ENCODE measurements around the gene RNF208. TPM values are rescaled to one million over a fixed set of nuclear protein-coding genes. Genes with fewer than 3 reads are reported as not detected.

RNF208 gene
- total and polyA plus RNA-seq, 9 of the 15 experiments (the other 6 are each of a cell fraction or from before 2014, with no cell fraction given), result 0.15 to 6.9 (median 0.50) TPM; not detected in 2

DNA sequence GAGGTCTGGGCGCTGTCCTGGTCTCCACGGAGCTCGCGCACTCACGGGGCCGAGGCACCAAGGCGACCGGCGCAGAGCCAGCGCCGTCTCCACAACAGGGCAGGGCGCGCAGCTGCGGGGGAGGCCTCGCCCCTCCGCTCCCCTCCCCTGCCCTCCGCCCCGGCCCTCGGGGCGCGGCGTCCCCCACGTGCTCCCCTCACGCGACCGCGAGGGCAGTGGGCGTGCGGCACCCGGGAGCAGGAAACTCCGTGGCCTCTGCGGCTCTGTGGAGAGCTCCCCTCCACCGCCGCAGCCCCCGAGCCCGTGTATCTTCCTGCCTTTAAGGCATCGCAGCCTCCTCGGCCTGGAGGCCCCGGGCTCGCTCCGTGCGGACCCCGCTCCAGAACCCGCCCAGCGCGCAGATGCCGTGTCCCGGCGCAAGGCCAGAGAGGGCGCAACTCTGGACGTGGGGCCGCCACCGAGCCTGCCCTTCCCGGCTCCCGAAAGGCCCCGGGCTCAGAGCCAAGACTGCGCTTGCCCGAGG lies 18.3 kb upstream of the RNF208 start (continued):
- TF ChIP-seq, protein P1, sequence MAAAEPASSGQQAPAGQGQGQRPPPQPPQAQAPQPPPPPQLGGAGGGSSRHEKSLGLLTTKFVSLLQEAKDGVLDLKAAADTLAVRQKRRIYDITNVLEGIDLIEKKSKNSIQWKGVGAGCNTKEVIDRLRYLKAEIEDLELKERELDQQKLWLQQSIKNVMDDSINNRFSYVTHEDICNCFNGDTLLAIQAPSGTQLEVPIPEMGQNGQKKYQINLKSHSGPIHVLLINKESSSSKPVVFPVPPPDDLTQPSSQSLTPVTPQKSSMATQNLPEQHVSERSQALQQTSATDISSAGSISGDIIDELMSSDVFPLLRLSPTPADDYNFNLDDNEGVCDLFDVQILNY (CRISPR knock-in tag; IDR thresholded peaks at IDR 0.05), result no peak
- TF ChIP-seq, protein P2, sequence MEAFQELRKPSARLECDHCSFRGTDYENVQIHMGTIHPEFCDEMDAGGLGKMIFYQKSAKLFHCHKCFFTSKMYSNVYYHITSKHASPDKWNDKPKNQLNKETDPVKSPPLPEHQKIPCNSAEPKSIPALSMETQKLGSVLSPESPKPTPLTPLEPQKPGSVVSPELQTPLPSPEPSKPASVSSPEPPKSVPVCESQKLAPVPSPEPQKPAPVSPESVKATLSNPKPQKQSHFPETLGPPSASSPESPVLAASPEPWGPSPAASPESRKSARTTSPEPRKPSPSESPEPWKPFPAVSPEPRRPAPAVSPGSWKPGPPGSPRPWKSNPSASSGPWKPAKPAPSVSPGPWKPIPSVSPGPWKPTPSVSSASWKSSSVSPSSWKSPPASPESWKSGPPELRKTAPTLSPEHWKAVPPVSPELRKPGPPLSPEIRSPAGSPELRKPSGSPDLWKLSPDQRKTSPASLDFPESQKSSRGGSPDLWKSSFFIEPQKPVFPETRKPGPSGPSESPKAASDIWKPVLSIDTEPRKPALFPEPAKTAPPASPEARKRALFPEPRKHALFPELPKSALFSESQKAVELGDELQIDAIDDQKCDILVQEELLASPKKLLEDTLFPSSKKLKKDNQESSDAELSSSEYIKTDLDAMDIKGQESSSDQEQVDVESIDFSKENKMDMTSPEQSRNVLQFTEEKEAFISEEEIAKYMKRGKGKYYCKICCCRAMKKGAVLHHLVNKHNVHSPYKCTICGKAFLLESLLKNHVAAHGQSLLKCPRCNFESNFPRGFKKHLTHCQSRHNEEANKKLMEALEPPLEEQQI (IDR thresholded peaks at IDR 0.05), result no peak
- TF ChIP-seq ZC3H11A (IDR thresholded peaks at IDR 0.05; ENCODE audit: low read depth, low read length), result no peak
- TF ChIP-seq TAF1 (IDR thresholded peaks at IDR 0.05; ENCODE audit: control insufficient read depth, extremely low read depth, insufficient read depth, low read length, severe bottlenecking), result no peak
- no peak for TF ChIP-seq TBL1XR1 (IDR thresholded peaks at IDR 0.05; ENCODE audit: low read length in 2 of 2)
- no peak for TF ChIP-seq C11orf30 (IDR thresholded peaks at IDR 0.05; ENCODE audit: low read depth)
- TF ChIP-seq RAD21 (CRISPR knock-in tag; conservative IDR thresholded peaks at IDR 0.05 in 1 of 2, IDR thresholded peaks at IDR 0.05 in 1 of 2), result peak in 1 of 2 experiments; percentile 29; a peak in 3 of 4 replicates
- no peak for TF ChIP-seq SP2 (IDR thresholded peaks at IDR 0.05; ENCODE audit: extremely low read depth, low read depth, low read length, poor library complexity, severe bottlenecking)
- TF ChIP-seq, protein P3, sequence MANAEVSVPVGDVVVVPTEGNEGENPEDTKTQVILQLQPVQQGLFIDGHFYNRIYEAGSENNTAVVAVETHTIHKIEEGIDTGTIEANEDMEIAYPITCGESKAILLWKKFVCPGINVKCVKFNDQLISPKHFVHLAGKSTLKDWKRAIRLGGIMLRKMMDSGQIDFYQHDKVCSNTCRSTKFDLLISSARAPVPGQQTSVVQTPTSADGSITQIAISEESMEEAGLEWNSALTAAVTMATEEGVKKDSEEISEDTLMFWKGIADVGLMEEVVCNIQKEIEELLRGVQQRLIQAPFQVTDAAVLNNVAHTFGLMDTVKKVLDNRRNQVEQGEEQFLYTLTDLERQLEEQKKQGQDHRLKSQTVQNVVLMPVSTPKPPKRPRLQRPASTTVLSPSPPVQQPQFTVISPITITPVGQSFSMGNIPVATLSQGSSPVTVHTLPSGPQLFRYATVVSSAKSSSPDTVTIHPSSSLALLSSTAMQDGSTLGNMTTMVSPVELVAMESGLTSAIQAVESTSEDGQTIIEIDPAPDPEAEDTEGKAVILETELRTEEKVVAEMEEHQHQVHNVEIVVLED (CRISPR knock-in tag; IDR thresholded peaks at IDR 0.05), result peak; percentile 70
- TF ChIP-seq SRF (CRISPR knock-in tag; IDR thresholded peaks at IDR 0.05), result no peak
- peak; percentile 90; the same call in 1 of the 2 replicates for TF ChIP-seq KAT7 (CRISPR knock-in tag; IDR thresholded peaks at IDR 0.05; ENCODE audit: borderline replicate concordance)
- TF ChIP-seq HEY1 (CRISPR knock-in tag; IDR thresholded peaks at IDR 0.05; ENCODE audit: borderline replicate concordance), result no peak
- peak; percentile 71 for TF ChIP-seq BCOR (IDR thresholded peaks at IDR 0.05)
- TF ChIP-seq PCBP2 (IDR thresholded peaks at IDR 0.05; ENCODE audit: low read depth, low read length, poor library complexity, severe bottlenecking), result no peak
- TF ChIP-seq ZNF431 (CRISPR knock-in tag; IDR thresholded peaks at IDR 0.05), result peak; percentile 67; the same call in 1 of the 2 replicates
- TF ChIP-seq MTA2 (IDR thresholded peaks at IDR 0.05; ENCODE audit: low read depth), result no peak
- peak; percentile 86 for TF ChIP-seq ZBTB1 (CRISPR knock-in tag; IDR thresholded peaks at IDR 0.05; ENCODE audit: borderline replicate concordance, low read depth)
- TF ChIP-seq, protein P4, sequence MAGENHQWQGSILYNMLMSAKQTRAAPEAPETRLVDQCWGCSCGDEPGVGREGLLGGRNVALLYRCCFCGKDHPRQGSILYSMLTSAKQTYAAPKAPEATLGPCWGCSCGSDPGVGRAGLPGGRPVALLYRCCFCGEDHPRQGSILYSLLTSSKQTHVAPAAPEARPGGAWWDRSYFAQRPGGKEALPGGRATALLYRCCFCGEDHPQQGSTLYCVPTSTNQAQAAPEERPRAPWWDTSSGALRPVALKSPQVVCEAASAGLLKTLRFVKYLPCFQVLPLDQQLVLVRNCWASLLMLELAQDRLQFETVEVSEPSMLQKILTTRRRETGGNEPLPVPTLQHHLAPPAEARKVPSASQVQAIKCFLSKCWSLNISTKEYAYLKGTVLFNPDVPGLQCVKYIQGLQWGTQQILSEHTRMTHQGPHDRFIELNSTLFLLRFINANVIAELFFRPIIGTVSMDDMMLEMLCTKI (IDR thresholded peaks at IDR 0.05; ENCODE audit: partially characterized antibody), result no peak
- no peak for TF ChIP-seq NFE2 (IDR thresholded peaks at IDR 0.05; ENCODE audit: low read depth)
- no peak for TF ChIP-seq TAL1 (IDR thresholded peaks at IDR 0.05)
- TF ChIP-seq NR2C2 (CRISPR knock-in tag; IDR thresholded peaks at IDR 0.05), result peak; percentile 64; the same call in 1 of the 2 replicates
- TF ChIP-seq NR2C2 (tag; IDR thresholded peaks at IDR 0.05), result peak; percentile 80

Measured in K562 (cell line).